Right atrium auricular region (tissue), 2 donors: ENCODE data around the gene MAFG. TPM values are rescaled to one million over a fixed set of nuclear protein-coding genes. Genes with fewer than 3 reads are reported as not detected.

Experiments used
- DNase-seq: peaks from one replicate; pipeline ENCODE4 v3.0.0-alpha.2; 2019; ENCODE audit warnings: low spot score
- H3K27ac ChIP-seq, 2 donors: fragments of 200-600 bp; sonication (generic); 1 replicate in 1 of 2; 2 replicates in 1 of 2; pipeline ENCODE4 v1.5.1; 2016 to 2019
- H3K27me3 ChIP-seq, 2 donors: fragments of 200-600 bp; sonication (generic); one replicate each; pipeline versions ENCODE4 v1.5.1 to v1.6.0; 2017 to 2019
- H3K36me3 ChIP-seq: fragments of 200-600 bp; sonication (generic); one replicate; pipeline ENCODE4 v1.5.1; 2016
- H3K4me1 ChIP-seq, 2 donors: fragments of 200-600 bp; sonication (generic); one replicate each; pipeline versions ENCODE4 v1.5.1 to v1.6.0; 2017 to 2019
- H3K4me3 ChIP-seq, 2 donors: fragments of 200-600 bp; sonication (generic); 1 replicate in 1 of 2; 2 replicates in 1 of 2; pipeline ENCODE4 v1.5.1; 2017 to 2019; ENCODE audit warnings: mild to moderate bottlenecking in 1 of 2, moderate library complexity in 1 of 2
- H3K9me3 ChIP-seq, 2 donors: fragments of 200-600 bp; sonication (generic); one replicate each; pipeline ENCODE4 v1.5.1; 2019
- total RNA-seq, 2 donors: library from RNA; depleted of rRNA; stranded (reverse); fragments of >200 nt; gene quantifications; one replicate each; pipeline ENCODE4 v1.1.0, GENCODE V29; 2016
- TF ChIP-seq, protein P1 (sequence below), 2 donors: fragments of 200-600 bp; sonication (generic); IDR thresholded peaks; one replicate each; pipeline ENCODE4 v1.5.1; 2019; ENCODE audit warnings: antibody characterized with exemption in 2 of 2

Gene MAFG
- total RNA-seq, 2 donors from 2014 or later = 21.8 to 26.5 TPM

DNA sequence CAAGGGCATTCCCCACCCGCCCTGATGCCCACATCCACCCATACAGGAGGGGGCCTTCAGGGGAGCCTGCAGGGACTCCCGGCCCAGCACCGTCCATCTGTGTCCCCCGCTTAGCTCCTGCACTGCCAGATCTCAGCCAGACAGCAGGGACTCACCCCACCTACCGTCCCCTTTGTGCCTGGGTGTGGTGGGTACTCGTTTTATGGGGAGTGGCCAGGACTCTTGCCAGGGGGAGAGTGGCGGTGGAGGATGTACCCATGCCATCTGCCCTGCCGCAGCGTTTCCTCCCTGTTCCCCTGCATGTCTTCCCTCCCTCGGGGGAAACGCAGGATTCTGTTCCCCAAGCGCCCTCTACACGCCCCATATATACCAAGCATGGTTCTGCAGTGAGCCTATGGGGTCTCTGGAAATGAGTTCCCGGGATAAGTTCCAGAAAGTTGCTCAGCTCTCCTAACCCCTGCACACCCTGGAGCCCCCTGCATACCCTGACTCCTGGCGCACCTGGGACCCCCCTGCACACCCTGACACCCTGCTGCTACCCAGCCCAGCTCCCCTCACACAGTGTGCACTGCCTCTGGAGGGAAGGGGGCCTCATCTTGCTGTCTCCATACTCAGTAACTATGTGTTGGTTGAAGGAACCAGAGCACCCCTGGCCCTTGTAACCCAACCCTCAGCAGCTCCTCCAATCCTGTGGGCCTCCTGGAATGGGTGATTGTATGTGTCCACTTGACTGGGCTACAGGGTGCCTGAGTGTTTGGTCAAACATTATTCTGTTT, 4.2 kb upstream of the MAFG start:
- no peak for DNase-seq
- Histone ChIP-seq H3K4me1 (peaks cover 0 to 19% of the 10 kb centered on the region in 2 donors), H3K36me3 (no peaks in the 10 kb centered on the region), H3K27me3 (no peaks in the 10 kb centered on the region), H3K4me3 (no peak overlapping the region), H3K9me3 (no peaks in the 10 kb centered on the region), H3K27ac (no peak overlapping the region)
- TF ChIP-seq, protein P1, sequence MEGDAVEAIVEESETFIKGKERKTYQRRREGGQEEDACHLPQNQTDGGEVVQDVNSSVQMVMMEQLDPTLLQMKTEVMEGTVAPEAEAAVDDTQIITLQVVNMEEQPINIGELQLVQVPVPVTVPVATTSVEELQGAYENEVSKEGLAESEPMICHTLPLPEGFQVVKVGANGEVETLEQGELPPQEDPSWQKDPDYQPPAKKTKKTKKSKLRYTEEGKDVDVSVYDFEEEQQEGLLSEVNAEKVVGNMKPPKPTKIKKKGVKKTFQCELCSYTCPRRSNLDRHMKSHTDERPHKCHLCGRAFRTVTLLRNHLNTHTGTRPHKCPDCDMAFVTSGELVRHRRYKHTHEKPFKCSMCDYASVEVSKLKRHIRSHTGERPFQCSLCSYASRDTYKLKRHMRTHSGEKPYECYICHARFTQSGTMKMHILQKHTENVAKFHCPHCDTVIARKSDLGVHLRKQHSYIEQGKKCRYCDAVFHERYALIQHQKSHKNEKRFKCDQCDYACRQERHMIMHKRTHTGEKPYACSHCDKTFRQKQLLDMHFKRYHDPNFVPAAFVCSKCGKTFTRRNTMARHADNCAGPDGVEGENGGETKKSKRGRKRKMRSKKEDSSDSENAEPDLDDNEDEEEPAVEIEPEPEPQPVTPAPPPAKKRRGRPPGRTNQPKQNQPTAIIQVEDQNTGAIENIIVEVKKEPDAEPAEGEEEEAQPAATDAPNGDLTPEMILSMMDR (IDR thresholded peaks at IDR 0.05) = no peak

DNA sequence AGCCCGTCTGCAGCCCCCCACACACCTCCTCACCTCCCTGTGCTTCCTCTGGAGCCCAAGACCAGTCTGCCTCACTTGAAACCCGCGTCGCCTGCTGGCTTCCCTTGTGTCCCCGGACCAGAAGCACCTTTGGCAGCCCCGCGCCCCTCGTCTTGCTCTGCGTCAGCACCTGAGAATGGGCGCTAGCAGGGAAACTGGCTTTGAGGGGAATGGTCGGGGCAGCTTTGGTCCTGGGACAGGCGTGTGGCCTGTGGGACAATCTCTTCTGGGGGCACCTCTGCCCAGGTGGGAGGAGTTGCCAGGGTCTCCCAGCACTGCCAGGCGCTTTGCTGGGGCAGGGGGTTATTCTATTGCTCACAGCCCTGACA, 3.6 kb upstream of the MAFG start:
- H3K9me3 ChIP-seq = no peaks in the 10 kb centered on the region
- H3K27me3 ChIP-seq = no peaks in the 10 kb centered on the region
- TF ChIP-seq, protein P1 (IDR thresholded peaks at IDR 0.05) = no peak
- H3K27ac ChIP-seq = no peak overlapping the region
- peaks cover 0 to 16% of the 10 kb centered on the region in 2 donors for H3K4me1 ChIP-seq
- no peak for DNase-seq
- no peaks in the 10 kb centered on the region for H3K36me3 ChIP-seq
- no peak overlapping the region for H3K4me3 ChIP-seq

GRCh38 chr17:81930142-81931125, 2.9 kb upstream of the MAFG start:
- Histone ChIP-seq H3K27me3 (no peaks in the 10 kb centered on the region), H3K27ac (no peak overlapping the region), H3K9me3 (no peaks in the 10 kb centered on the region), H3K4me1 (peaks cover 0 to 22% of the 10 kb centered on the region in 2 donors), H3K4me3 (no peak overlapping the region), H3K36me3 (no peaks in the 10 kb centered on the region)
- DNase-seq = no peak
- TF ChIP-seq, protein P1 (IDR thresholded peaks at IDR 0.05) = no peak

DNA sequence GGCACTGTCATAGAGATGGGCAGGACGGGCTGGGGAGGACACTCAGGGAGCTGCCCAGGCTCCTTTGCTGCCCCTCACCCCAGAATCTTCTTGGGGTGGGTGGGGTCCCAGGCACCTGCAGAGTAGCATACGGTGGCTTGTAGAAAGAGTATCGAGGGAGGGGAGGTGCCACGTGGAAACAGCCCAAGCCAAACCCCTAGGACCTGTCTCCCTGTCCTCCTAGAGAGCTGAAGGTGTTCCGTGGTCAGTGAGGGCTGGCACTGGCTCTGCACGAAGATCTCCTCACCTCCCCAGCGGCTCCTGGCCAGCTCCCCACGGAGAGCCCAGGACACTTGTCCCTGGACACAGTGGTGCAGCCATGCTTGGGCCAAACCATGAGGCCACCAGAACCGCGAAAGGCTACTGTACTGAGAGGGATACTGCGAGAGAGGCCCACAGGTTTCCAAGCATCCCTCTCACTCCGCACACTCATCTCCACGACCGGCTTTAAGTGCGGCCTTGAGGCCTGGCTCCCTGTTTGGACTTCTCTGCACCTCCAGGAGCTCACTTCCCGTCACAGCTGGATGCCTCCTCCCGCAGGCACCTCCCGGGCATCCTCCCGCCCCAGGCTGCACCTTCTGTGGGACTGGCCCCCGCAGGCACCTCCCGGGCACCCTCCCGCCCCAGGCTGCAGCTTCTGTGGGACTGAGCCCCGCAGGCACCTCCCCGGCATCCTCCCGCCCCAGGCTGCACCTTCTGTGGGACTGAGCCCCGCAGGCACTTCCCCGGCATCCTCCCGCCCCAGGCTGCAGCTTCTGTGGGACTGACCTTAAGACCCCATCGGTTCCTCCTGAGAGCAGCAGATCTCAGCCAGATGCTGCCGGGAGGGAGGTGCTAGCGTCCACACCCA, 2.0 kb upstream of the MAFG start:
- peaks cover 0 to 31% of the 10 kb centered on the region in 2 donors for H3K4me1 ChIP-seq
- no peaks in the 10 kb centered on the region for H3K27me3 ChIP-seq
- DNase-seq = no peak
- H3K27ac ChIP-seq = no peak overlapping the region
- H3K36me3 ChIP-seq = no peaks in the 10 kb centered on the region
- no peaks in the 10 kb centered on the region for H3K9me3 ChIP-seq
- no peak overlapping the region for H3K4me3 ChIP-seq
- TF ChIP-seq, protein P1 (IDR thresholded peaks at IDR 0.05) = no peak

- peaks cover 0 to 39% of the 10 kb centered on the region in 2 donors for H3K4me1 ChIP-seq
- TF ChIP-seq, protein P1 (IDR thresholded peaks at IDR 0.05) = no peak
- no peak overlapping the region for H3K27ac ChIP-seq
- no peak for DNase-seq
- no peaks in the 10 kb centered on the region for H3K27me3 ChIP-seq
- no peaks in the 10 kb centered on the region for H3K9me3 ChIP-seq
- H3K36me3 ChIP-seq = no peaks in the 10 kb centered on the region
- peak overlapping the region; percentile 94 to 98 for H3K4me3 ChIP-seq
These were observed 1.2 kb upstream of the MAFG start for GRCh38 chr17:81928544-81929252.
